Panc1 (cell line): Measurements from ENCODE around the gene KLHL8. TPM values are rescaled to one million over a fixed set of nuclear protein-coding genes. Genes with fewer than 3 reads are reported as not detected.
A peak's percentile ranks its signal among the peaks of the same experiment; 100 is the strongest.

Experiments used
- ATAC-seq: fragments of 200-7000 bp; cut with Tn5 transposase; 2 replicates; pipeline ENCODE4 v1.9.1; 2020; ENCODE audit warnings: mild to moderate bottlenecking, moderate library complexity
- BruUV-seq: library from RNA; stranded (reverse); fragments of 400-500 nt; replicated peaks from 2 replicates; lab custom pipeline; 2021; lab: Mats Ljungman, UMichigan
- CTCF ChIA-PET: fragments of 300-600 bp; sonication (Branson Sonifier 250); formaldehyde crosslinking; loops from one replicate; lab custom pipeline; 2022; ENCODE audit warnings: antibody characterized with exemption; lab: Charles Lee
- POLR2A ChIA-PET: fragments of 300-600 bp; sonication (Branson Sonifier 250); formaldehyde crosslinking; loops from one replicate; lab custom pipeline; 2022; ENCODE audit warnings: antibody characterized with exemption; lab: Charles Lee
- DNase-seq: peaks from one replicate; pipeline ENCODE4 v3.0.0-alpha.2; 2010; ENCODE audit warnings: low read depth, low spot score
- H3K27ac ChIP-seq: 2 replicates; pipeline ENCODE4 v1.5.1; 2011; ENCODE audit warnings: mild to moderate bottlenecking, low read length, inconsistent platforms
- H3K27me3 ChIP-seq: fragments of 200-500 bp; sonication (Bioruptor generic); 2 replicates; pipeline ENCODE4 v1.6.0; 2014; ENCODE audit warnings: low read length, inconsistent platforms; ENCODE audit not compliant: control insufficient read depth, insufficient read depth
- H3K36me3 ChIP-seq: fragments of 200-500 bp; sonication (Bioruptor generic); 2 replicates; pipeline ENCODE4 v1.5.1; 2014; ENCODE audit warnings: inconsistent platforms, mild to moderate bottlenecking, low read length, moderate library complexity; ENCODE audit not compliant: control insufficient read depth, insufficient read depth
- H3K4me1 ChIP-seq: 2 replicates; pipeline ENCODE4 v1.5.1; 2011; ENCODE audit warnings: inconsistent platforms, mild to moderate bottlenecking, low read length, moderate library complexity; ENCODE audit not compliant: control insufficient read depth, insufficient read depth
- H3K4me3 ChIP-seq, 2 experiments: 2 replicates each; pipeline ENCODE4 v1.5.1; 2011 to 2012; ENCODE audit warnings: low read depth in 2 of 2, low read length in 2 of 2, mild to moderate bottlenecking in 2 of 2, inconsistent platforms in 1 of 2, moderate library complexity in 1 of 2
- H3K9me3 ChIP-seq: fragments of 200-500 bp; sonication (Bioruptor generic); 2 replicates; pipeline ENCODE4 v1.5.1; 2014; ENCODE audit warnings: low read depth, mild to moderate bottlenecking, inconsistent platforms, low read length, moderate library complexity; ENCODE audit not compliant: control insufficient read depth, insufficient read depth
- POLR2AphosphoS5 ChIP-seq: IDR thresholded peaks from 2 replicates; pipeline ENCODE4 v1.6.1; 2012; ENCODE audit warnings: mild to moderate bottlenecking, low read depth, low read length, moderate library complexity
- SIN3A ChIP-seq: IDR thresholded peaks from 2 replicates; pipeline ENCODE4 v1.6.1; 2012; ENCODE audit warnings: low read depth, mild to moderate bottlenecking, low read length, moderate library complexity, borderline replicate concordance; ENCODE audit not compliant: insufficient read depth
- TCF7L2 ChIP-seq: IDR thresholded peaks from 2 replicates; pipeline ENCODE4 v1.6.1; 2011; ENCODE audit warnings: mild to moderate bottlenecking, low read depth, low read length, inconsistent platforms
- in situ Hi-C: cut with HindIII; loops from 2 replicates; pipeline ENCODE4 v1.10.0; 2016; ENCODE audit warnings: low sequenced_read_pairs, low pct_unique_long_range_greater_than_20kb
- intact Hi-C: fragments of 100-400 bp; cut with micrococcal nuclease; formaldehyde crosslinking; loops from one replicate; pipeline ENCODE4 v1.10.0; 2022; ENCODE audit not compliant: unreplicated experiment
- total RNA-seq: library from RNA; stranded (reverse); gene quantifications from one replicate; pipeline ENCODE4 v1.2.1, GENCODE V29; 2021; ENCODE audit not compliant: unreplicated experiment
- TF ChIP-seq, protein P1 (sequence below): fragments of 450-650 bp; IDR thresholded peaks from 2 replicates; pipeline ENCODE4 v1.5.1; 2017; ENCODE audit warnings: mild to moderate bottlenecking
- TF ChIP-seq, protein P2 (sequence below), 2 experiments: IDR thresholded peaks; 2 replicates each; pipeline ENCODE4 v1.6.1; 2011 to 2012; ENCODE audit warnings: low read depth in 2 of 2, control low read depth in 1 of 2, low read length in 1 of 2, mild to moderate bottlenecking in 1 of 2, moderate library complexity in 1 of 2; ENCODE audit not compliant: insufficient read depth in 1 of 2

The KLHL8 gene
- total RNA-seq, 1 experiment from 2014 or later, result 9.0 TPM

DNA sequence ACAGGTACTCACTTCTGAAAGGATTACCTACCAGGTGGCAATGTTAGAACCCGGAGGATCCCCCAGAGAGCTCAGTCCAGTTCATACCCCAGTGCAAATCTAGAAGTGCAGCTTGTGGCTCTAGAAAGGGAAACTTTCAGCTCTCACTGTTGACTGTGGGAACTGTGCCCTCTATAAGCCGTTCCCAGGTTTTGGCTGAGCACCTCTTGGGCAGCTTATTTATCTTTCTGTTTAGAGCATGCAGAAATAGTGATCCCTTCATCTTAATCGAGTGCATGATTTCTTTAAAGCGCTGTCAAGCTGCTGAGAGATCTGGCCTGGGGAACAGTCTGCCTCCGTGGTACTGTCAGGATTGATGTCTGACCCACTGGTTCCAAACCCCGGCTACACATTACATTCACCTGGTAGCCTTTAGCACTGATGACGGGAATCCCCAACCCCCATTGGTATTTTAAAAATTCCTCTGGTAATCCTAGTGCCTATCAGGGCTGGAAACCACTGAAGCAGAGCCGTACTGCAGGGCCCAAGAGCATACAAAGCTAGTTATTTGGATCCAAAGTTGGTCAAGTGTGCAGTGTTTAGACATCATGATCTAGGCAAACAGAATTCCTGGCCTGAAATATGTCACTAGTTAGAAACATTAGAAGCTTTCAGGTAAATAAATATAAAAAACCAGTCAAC is 103.2 kb downstream of the KLHL8 start:
- no peak for TF ChIP-seq SIN3A
- no peak for TF ChIP-seq POLR2AphosphoS5
- TF ChIP-seq, protein P1, sequence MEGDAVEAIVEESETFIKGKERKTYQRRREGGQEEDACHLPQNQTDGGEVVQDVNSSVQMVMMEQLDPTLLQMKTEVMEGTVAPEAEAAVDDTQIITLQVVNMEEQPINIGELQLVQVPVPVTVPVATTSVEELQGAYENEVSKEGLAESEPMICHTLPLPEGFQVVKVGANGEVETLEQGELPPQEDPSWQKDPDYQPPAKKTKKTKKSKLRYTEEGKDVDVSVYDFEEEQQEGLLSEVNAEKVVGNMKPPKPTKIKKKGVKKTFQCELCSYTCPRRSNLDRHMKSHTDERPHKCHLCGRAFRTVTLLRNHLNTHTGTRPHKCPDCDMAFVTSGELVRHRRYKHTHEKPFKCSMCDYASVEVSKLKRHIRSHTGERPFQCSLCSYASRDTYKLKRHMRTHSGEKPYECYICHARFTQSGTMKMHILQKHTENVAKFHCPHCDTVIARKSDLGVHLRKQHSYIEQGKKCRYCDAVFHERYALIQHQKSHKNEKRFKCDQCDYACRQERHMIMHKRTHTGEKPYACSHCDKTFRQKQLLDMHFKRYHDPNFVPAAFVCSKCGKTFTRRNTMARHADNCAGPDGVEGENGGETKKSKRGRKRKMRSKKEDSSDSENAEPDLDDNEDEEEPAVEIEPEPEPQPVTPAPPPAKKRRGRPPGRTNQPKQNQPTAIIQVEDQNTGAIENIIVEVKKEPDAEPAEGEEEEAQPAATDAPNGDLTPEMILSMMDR, result no peak
- TF ChIP-seq, protein P2, sequence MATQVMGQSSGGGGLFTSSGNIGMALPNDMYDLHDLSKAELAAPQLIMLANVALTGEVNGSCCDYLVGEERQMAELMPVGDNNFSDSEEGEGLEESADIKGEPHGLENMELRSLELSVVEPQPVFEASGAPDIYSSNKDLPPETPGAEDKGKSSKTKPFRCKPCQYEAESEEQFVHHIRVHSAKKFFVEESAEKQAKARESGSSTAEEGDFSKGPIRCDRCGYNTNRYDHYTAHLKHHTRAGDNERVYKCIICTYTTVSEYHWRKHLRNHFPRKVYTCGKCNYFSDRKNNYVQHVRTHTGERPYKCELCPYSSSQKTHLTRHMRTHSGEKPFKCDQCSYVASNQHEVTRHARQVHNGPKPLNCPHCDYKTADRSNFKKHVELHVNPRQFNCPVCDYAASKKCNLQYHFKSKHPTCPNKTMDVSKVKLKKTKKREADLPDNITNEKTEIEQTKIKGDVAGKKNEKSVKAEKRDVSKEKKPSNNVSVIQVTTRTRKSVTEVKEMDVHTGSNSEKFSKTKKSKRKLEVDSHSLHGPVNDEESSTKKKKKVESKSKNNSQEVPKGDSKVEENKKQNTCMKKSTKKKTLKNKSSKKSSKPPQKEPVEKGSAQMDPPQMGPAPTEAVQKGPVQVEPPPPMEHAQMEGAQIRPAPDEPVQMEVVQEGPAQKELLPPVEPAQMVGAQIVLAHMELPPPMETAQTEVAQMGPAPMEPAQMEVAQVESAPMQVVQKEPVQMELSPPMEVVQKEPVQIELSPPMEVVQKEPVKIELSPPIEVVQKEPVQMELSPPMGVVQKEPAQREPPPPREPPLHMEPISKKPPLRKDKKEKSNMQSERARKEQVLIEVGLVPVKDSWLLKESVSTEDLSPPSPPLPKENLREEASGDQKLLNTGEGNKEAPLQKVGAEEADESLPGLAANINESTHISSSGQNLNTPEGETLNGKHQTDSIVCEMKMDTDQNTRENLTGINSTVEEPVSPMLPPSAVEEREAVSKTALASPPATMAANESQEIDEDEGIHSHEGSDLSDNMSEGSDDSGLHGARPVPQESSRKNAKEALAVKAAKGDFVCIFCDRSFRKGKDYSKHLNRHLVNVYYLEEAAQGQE (IDR thresholded peaks at IDR 0.05; ENCODE audit: insufficient read depth in 1 of 2, low read depth in 2 of 2, low read length in 1 of 2), result no peak
- in situ Hi-C loops (no loop called here), intact Hi-C loops (no loop called here)
- ChIA-PET CTCF (no interaction called here), POLR2A (no interaction called here)
- no peaks in the 10 kb centered on the region for H3K27me3 ChIP-seq
- ATAC-seq, result no peak
- BruUV-seq, result no TSS peak
- DNase-seq, result no peak
- no peaks in the 10 kb centered on the region for H3K9me3 ChIP-seq
- peaks cover 2% of the 10 kb centered on the region; the same call in 1 of the 2 replicates for H3K36me3 ChIP-seq
- H3K4me3 ChIP-seq, result no peak overlapping the region
- no peak overlapping the region for H3K27ac ChIP-seq
- no peaks in the 10 kb centered on the region for H3K4me1 ChIP-seq

DNA sequence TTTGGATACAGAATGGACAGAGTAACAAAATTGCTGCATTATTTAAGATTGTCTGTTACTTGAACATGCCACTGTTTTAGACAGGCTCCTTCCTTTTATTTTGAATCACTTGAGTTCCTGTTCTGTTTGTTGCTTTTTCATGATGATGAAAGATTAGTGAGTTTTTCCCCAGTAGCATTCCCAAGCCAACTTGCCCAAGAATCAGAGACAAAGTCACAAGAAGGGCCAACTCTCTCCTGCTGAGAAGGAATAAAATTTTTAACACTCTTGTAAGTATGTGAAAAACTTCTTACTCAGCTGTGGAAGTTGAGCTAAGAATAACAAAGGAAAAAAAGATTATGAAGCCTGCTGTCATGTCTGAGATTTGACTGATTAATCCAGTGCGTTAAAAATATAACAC is 104.2 kb downstream of the KLHL8 start:
- H3K4me3 ChIP-seq, result no peak overlapping the region
- H3K36me3 ChIP-seq, result peaks cover 2% of the 10 kb centered on the region; the same call in 1 of the 2 replicates
- no peak for DNase-seq
- TSS peak; percentile 20 for BruUV-seq
- H3K27me3 ChIP-seq, result no peaks in the 10 kb centered on the region
- H3K27ac ChIP-seq, result no peak overlapping the region
- no peak for ATAC-seq
- intact Hi-C loops (no loop called here), in situ Hi-C loops (no loop called here)
- TF ChIP-seq, protein P1, result no peak
- TF ChIP-seq, protein P2 (IDR thresholded peaks at IDR 0.05; ENCODE audit: insufficient read depth in 1 of 2, low read depth in 2 of 2, low read length in 1 of 2), result no peak
- TF ChIP-seq POLR2AphosphoS5, result no peak
- no peak for TF ChIP-seq TCF7L2
- TF ChIP-seq SIN3A, result no peak
- H3K9me3 ChIP-seq, result no peaks in the 10 kb centered on the region
- CTCF ChIA-PET, result no interaction called here
- no peaks in the 10 kb centered on the region for H3K4me1 ChIP-seq
- POLR2A ChIA-PET, result no interaction called here
